ENCODE measurements around the gene OXTR. TPM values are rescaled to one million over a fixed set of nuclear protein-coding genes. Genes with fewer than 3 reads are reported as not detected.

OXTR gene
- total RNA-seq, 1 donor from 2014 or later: 0.55 TPM

GRCh38 chr3:8767667-8768363 is 1.6 kb downstream of the OXTR start:
- intact Hi-C loops (cut with DNase I): no loop called here
- H3K27me3 ChIP-seq: peaks cover 32% of the 10 kb centered on the region
- no peaks in the 10 kb centered on the region for H3K36me3 ChIP-seq
- H3K27ac ChIP-seq: no peak overlapping the region
- peaks cover 13% of the 10 kb centered on the region for H3K4me1 ChIP-seq
- ATAC-seq: peak; percentile 10
- TF ChIP-seq CTCF (IDR thresholded peaks at IDR 0.05): no peak
- DNase-seq: no peak
- H3K4me3 ChIP-seq: no peak overlapping the region
- no peaks in the 10 kb centered on the region for H3K9me3 ChIP-seq

GRCh38 chr3:8767256-8767666 is 2.2 kb downstream of the OXTR start:
- no peak for DNase-seq
- Histone ChIP-seq H3K27ac (no peak overlapping the region), H3K4me1 (peaks cover 13% of the 10 kb centered on the region), H3K4me3 (no peak overlapping the region), H3K36me3 (no peaks in the 10 kb centered on the region), H3K27me3 (peaks cover 32% of the 10 kb centered on the region), H3K9me3 (no peaks in the 10 kb centered on the region)
- ATAC-seq: no peak
- intact Hi-C loops (cut with DNase I): no loop called here
- TF ChIP-seq CTCF (IDR thresholded peaks at IDR 0.05): no peak

GRCh38 chr3:8766148-8766547 is 3.3 kb downstream of the OXTR start:
- intact Hi-C loops (cut with DNase I): no loop called here
- H3K4me1 ChIP-seq: peaks cover 13% of the 10 kb centered on the region
- peaks cover 32% of the 10 kb centered on the region for H3K27me3 ChIP-seq

GRCh38 chr3:8765528-8765927 is 3.9 kb downstream of the OXTR start:
- Histone ChIP-seq H3K36me3 (no peaks in the 10 kb centered on the region), H3K4me3 (no peak overlapping the region), H3K4me1 (peaks cover 13% of the 10 kb centered on the region), H3K27me3 (peaks cover 32% of the 10 kb centered on the region), H3K9me3 (no peaks in the 10 kb centered on the region), H3K27ac (no peak overlapping the region)
- intact Hi-C loops (cut with DNase I): no loop called here
- no peak for TF ChIP-seq CTCF (IDR thresholded peaks at IDR 0.05)
- DNase-seq (no peak), ATAC-seq (no peak)

More at GRCh38 chr3:8766148-8766547, 3.3 kb downstream of the OXTR start:
- no peaks in the 10 kb centered on the region for H3K36me3 ChIP-seq
- no peak overlapping the region for H3K4me3 ChIP-seq
- no peak for DNase-seq
- H3K9me3 ChIP-seq: no peaks in the 10 kb centered on the region
- ATAC-seq: no peak
- no peak overlapping the region for H3K27ac ChIP-seq
- TF ChIP-seq CTCF (IDR thresholded peaks at IDR 0.05): no peak

- intact Hi-C loops (cut with DNase I): no loop called here
- peaks cover 11% of the 10 kb centered on the region for H3K4me1 ChIP-seq
- H3K27me3 ChIP-seq: peaks cover 27% of the 10 kb centered on the region
- H3K9me3 ChIP-seq: no peaks in the 10 kb centered on the region
- no peak for TF ChIP-seq CTCF (IDR thresholded peaks at IDR 0.05)
- no peak for DNase-seq
- H3K36me3 ChIP-seq: no peaks in the 10 kb centered on the region
- no peak overlapping the region for H3K27ac ChIP-seq
- H3K4me3 ChIP-seq: no peak overlapping the region
- ATAC-seq: no peak
Observed at GRCh38 chr3:8764528-8764927, 4.9 kb downstream of the OXTR start.
